Activated naive CD4-positive, alpha-beta T cell treated with anti-CD3 and anti-CD28 coated beads, Interleukin-2, amount 50 U/mL, for 72 hours (primary cell): ENCODE measurements around the gene RNASE11. TPM values are rescaled to one million over a fixed set of nuclear protein-coding genes. Genes with fewer than 3 reads are reported as not detected.
"Not testable (repeated sequence)": the region's sequence is repeated elsewhere in the genome, so short reads cannot be mapped to it uniquely, and the experiment has no call there.

Experiments
- ATAC-seq, 2 donors: fragments of 150-1000 bp; cut with Tn5 transposase; 2 replicates each; pipeline ENCODE4 v1.10.0; 2021; ENCODE audit warnings: mild to moderate bottlenecking in 2 of 2, moderate library complexity in 2 of 2
- DNase-seq, 2 donors: peaks; one replicate each; pipeline ENCODE4 v3.0.0; 2021 to 2022; ENCODE audit warnings: low spot score in 2 of 2
- H3K27ac Mint-ChIP-seq, 2 donors: one replicate each; pipeline ENCODE4 v1.8.0; 2022; ENCODE audit warnings: mild to moderate bottlenecking in 2 of 2, mixed read lengths in 2 of 2
- H3K36me3 Mint-ChIP-seq, 2 donors: one replicate each; pipeline ENCODE4 v1.8.0; 2022; ENCODE audit warnings: mixed read lengths in 2 of 2
- H3K9me3 Mint-ChIP-seq, 2 donors: one replicate each; pipeline ENCODE4 v1.8.0; 2022; ENCODE audit warnings: mixed read lengths in 2 of 2
- total RNA-seq, 2 donors: library from RNA; stranded (reverse); gene quantifications; one replicate each; pipeline ENCODE4 v1.2.3, GENCODE V29; 2022

The RNASE11 gene
- total RNA-seq, 2 donors from 2014 or later = not detected

DNA sequence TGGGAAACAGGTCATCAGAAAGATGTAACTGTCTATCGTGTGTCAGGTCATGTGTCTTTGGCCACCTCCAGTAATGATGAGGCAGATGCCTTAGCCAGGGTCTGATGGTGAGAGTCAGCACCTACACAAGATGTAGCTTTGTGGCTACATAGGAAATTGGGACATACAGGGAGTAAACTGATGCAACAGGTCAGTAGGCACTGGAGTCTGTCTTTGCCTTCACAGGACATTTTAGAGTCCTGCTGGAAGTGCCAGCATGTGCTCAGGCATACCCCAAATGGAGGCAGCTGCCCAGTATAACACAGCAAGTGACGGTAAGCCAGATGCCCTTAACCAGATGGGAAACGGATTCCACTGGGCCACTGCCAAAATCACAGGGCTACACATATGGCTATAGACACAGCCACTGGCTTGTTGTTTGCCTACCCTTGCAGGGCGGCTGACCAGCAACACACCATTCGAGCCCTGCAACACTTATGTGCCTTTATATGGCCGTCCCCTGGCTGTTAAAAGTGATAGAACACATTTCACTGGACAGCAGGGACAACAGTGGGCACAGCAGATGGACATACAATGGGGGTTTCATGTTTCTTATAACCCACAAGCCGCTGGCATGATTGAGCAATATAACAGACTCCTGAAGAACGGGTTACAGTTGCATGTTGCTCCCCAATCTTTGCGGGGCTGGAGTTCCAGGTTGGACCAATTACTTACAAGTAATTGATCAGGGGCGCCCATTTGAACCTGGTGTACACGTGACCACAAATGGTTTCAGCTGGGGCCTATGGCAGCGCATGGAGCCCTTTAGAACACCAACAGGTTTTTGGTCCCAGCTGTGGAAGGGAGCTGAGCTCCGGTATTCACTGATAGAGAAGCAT, 16.3 kb upstream of the RNASE11 start:
- ATAC-seq = no peak
- Mint-ChIP-seq H3K9me3 (no peaks in the 10 kb centered on the region), H3K27ac (no peak overlapping the region), H3K36me3 (no peaks in the 10 kb centered on the region)
- no peak for DNase-seq

DNA sequence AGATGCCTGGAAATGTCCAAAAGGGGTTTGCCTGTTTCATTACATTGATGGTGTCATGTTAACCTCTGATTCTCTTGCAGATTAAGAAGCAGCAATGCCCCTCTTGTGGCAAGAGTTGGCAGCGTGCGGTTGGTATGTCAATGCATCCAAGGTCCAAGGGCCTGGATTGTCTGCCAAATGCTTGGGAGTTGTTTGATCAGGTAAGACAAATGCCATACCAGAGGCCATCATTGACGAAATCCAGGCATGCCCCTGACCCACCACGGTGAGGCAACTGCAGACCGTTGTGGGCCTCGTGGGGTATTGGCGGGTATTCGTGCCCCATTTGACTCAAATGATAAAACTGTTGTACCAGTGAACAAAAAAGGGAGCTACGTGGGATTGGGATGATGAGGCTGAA, 14.8 kb upstream of the RNASE11 start:
- H3K36me3 Mint-ChIP-seq = no peaks in the 10 kb centered on the region
- no peak for ATAC-seq

DNA sequence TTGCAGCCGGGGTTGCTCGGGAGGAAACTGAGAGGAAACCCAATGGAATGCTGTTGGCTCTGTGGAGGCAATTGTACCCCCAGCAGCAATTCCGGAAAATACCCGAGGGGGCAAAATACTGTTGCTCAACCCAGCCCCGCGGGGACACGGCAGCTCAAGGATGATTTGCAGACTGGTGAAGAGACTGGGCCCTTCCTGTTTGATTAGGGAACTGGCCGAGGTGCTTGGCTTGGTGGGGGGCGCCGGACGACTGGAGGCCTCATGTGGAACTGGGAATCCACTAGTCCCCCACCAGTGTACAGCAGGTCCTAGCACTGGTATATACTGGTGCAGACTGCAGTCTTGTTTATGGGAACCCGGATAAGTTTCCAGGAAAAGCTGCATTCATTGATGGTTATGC, 13.7 kb upstream of the RNASE11 start:
- no peak overlapping the region for H3K27ac Mint-ChIP-seq
- H3K9me3 Mint-ChIP-seq = no peaks in the 10 kb centered on the region
- no peak for ATAC-seq
- DNase-seq = no peak
- no peaks in the 10 kb centered on the region for H3K36me3 Mint-ChIP-seq

More for the DNA sequence above, 14.8 kb upstream of the RNASE11 start:
- no peaks in the 10 kb centered on the region for H3K9me3 Mint-ChIP-seq
- no peak for DNase-seq
- H3K27ac Mint-ChIP-seq = no peak overlapping the region

DNA sequence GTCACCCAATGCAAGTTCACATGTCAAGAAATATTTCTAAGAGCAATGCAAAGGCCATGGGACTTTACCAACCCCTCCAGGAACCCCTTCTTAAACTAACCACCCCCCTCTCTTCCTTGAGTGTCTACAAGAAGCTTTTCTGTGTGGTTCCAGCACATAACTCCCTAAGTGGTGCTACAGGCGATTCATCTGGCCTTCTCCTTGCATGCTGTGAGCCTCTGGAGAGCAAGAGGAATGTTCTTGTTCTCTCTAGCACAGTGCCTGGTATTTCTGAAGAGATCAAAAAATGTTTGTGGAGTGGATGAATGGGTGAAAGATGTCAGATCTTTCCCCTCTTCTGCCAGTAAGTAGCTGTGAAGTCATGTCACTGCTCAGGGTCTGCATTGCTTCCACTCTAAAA, 9.3 kb upstream of the RNASE11 start:
- no peaks in the 10 kb centered on the region for H3K36me3 Mint-ChIP-seq
- DNase-seq (no peak), ATAC-seq (no peak)
- H3K9me3 Mint-ChIP-seq = no peaks in the 10 kb centered on the region
- peak overlapping the region in 1 of 2 donors; percentile 9 for H3K27ac Mint-ChIP-seq

DNA sequence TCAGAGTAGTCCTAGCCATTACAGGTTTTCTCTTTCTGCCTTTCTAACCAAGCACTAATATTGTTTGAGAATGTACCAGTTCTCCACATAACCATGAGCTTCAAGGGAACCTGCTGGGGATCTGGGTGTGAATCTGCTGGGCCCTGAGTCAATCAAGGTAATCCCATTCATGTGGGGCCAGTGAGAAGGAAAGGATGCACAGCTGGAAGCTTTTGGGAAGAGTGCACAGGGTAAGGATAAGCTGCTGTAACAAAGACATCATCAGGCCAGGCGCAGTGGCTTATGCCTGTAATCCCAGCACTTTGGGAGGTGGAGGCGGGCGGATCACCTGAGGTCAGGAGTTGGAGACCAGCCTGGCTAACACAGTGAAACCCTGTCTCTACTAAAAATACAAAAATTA, 7.9 kb upstream of the RNASE11 start:
- not testable (repeated sequence) for H3K27ac Mint-ChIP-seq, H3K36me3 Mint-ChIP-seq, DNase-seq, ATAC-seq, H3K9me3 Mint-ChIP-seq

DNA sequence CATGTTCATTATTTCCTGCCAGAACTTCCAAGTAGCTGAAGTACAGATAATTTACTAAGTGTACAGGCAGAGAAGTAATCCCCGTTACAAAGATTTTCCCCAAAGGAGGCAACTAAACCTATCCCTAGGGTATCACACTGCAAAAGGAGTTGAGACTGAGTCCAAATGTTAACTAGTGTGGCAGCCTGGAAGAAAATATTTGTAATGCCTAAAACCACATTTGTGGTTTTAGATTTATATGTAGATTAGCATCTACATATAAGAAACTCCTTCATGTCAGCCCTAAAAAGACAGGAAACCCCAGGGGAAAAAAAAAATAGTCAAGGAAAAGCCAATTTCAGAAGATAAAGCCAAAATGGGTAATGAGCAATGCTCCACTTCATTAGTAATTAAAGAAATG, 4.8 kb upstream of the RNASE11 start:
- H3K27ac Mint-ChIP-seq = no peak overlapping the region
- no peak for DNase-seq
- H3K9me3 Mint-ChIP-seq = no peaks in the 10 kb centered on the region
- ATAC-seq = no peak
- no peaks in the 10 kb centered on the region for H3K36me3 Mint-ChIP-seq

DNA sequence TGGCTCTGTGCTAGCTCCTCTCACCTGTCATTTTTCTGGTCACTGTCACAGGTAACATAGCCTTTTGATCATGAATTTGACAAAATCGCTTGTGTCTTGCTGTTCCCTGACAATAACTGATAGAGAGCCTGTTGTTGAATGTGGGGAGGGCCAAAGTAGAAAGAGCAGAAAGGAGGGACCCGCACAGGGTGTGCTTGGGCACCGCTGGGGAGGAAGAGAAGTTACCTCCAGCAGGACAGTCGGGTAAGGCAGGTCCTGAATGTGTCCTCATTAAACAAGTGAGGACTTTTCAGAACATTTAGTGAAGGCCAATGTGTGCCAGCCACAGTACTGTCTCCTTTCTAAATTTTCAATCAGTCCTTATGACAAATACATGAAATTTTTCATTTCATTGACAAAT, 3.4 kb upstream of the RNASE11 start, which contains the start of gene RNASE12:
Gene RNASE12 (minus strand): TSS at position 142 of the 400 bp plus-strand sequence. CDS start 653 bp downstream, outside the sequence.
- Mint-ChIP-seq H3K9me3 (peaks cover 0 to 2% of the 10 kb centered on the region in 2 donors), H3K27ac (no peak within 1 kb of the TSS), H3K36me3 (no peaks in the 10 kb centered on the region)
- ATAC-seq (no peak), DNase-seq (no peak)

DNA sequence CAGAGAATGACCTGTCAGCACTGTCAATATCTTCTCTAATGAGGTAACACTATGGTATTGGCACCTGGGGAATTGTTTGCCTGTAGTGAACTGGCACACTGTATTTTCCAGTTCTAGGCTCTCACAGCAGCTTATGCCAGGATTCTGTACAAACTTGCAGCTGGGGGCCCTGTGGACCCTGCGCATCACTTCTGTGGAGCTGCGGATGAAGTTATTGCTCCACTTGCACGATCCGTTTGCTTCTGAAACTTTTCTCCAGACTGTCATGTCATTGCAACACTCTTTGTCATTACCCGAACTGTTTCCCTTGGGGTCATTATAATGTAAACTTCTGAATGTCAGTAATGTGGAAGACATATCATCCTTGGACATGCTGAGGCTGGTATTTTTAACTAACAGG, 3.9 kb downstream of the RNASE11 start:
- Mint-ChIP-seq H3K27ac (no peak overlapping the region), H3K9me3 (peaks cover 4 to 7% of the 10 kb centered on the region in 2 donors), H3K36me3 (no peaks in the 10 kb centered on the region)
- ATAC-seq = no peak
- no peak for DNase-seq

DNA sequence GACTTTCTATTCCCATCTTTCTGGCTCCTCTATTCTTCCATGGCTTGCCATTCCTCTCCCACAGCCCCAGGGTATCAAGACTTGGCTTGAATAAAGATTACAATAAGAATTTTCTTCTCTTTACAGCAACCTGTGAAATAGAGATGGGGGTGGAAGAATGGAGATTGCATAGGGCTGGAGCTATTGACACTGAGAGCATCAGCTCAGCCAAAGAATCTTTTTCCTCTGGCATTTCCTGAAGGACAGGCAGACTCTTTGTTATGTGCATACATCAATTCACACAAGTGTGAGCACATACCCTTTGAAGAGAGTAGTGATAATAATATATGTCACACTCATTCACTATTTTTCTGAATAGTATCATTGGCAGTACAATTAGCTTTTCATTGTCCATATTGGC, 4.7 kb downstream of the RNASE11 start:
- no peak for DNase-seq
- Mint-ChIP-seq H3K9me3 (peaks cover 4 to 7% of the 10 kb centered on the region in 2 donors), H3K27ac (no peak overlapping the region), H3K36me3 (no peaks in the 10 kb centered on the region)
- no peak for ATAC-seq

DNA sequence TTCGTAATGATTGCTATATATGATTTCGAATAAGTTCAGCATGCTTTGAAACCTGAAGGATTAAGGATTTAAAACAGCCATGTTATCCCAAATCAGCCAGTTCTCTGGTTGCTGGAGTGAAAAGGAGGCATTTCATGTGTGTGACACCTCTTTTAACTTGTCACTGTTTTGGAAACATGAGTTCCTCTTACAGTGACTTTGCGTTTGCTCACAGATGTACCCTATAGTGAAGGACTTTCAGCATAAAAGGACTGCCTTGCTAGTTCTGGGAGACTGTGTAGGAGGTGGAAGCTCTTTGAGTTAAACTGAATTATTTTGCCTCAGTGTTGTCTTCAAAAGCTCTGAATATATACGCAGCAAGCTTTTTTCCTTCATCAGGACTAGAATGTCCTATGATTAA, 7.6 kb downstream of the RNASE11 start:
- H3K27ac Mint-ChIP-seq = no peak overlapping the region
- no peak for ATAC-seq
- H3K9me3 Mint-ChIP-seq = no peaks in the 10 kb centered on the region
- H3K36me3 Mint-ChIP-seq = no peaks in the 10 kb centered on the region
- no peak for DNase-seq

DNA sequence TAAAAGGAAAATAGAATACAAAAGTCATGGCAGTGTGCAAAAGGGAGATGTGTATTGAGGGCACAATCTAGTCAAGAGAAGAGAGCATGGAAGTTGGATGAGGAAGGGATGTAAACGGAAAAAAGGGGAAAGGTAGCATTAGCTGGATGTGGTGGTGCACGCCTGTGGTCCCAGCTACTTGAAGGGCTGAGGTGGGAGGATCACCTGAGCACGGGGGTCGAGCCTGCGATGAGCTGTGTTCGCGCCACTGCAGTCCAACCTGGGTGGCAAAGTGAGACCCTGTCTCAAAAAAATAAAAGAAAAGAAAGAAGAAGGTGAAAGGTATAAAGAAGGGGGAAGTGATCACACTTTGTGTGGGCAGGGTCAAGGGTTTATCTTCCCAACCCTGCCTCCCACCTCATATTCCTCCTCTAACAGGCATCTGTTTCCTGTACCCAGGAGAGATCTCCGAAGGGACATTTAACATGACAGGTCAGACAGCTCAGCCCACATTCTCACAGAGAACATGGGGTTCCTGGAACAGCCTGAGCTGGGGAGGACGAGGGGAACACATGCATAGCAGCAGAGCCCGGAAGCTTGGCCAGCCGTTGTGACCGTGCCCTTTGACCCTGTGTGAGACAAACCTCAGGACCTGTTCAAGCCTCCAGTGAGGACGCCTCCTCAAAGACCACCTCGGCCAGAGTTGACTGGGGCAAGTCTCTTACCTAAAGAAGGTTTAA, 8.9 kb downstream of the RNASE11 start:
- no peak for ATAC-seq
- no peak for DNase-seq
- no peaks in the 10 kb centered on the region for H3K9me3 Mint-ChIP-seq
- no peaks in the 10 kb centered on the region for H3K36me3 Mint-ChIP-seq
- no peak overlapping the region for H3K27ac Mint-ChIP-seq

DNA sequence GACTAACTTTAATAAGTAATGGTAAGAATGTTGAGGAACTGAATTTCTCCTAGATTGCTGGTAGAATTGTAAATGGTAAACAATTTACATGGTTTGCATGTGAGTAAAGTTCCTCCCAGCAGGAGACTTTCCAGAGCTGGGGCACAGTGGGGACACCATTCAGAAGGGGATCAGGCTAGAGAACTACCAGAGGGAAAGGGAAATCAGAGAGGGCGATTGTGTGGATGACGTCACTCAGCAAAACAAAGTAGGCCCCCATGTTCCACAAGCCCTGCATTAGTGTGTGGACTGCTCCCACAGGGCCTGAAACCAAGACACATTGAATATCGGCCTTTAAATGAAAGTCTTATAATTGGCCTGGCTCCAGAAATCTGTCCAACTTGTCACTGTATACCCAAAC, 9.5 kb downstream of the RNASE11 start:
- no peak overlapping the region for H3K27ac Mint-ChIP-seq
- H3K36me3 Mint-ChIP-seq = no peaks in the 10 kb centered on the region

DNA sequence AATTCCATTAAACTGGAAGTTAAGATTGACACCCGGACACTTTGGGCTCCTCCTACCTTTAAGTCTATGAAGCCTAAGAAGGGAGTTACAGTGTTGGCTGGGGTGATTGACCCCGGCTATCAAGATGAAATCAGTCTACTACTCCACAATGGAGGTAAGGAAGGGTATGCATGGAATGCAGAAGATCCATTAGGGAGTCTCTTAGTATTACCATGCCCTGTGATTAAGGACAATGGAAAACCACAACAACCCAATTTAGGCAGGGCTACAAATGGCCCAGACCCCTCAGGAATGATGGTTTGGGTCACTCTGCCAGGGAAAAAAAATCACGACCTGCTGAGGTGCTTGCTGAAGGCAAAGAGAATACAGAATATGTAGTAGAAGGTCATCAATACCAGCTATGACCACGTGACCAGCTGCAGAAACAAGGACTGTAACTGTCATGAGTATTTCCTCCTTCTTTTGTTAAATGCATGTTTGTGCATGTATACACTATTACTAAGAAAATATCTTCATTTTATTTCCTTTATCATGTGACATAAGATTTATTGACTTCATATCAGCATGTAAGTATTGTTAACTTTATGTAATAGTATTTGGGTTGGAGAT, 15.3 kb downstream of the RNASE11 start:
- peaks cover 8 to 15% of the 10 kb centered on the region in 2 donors for H3K36me3 Mint-ChIP-seq
- not testable (repeated sequence) for H3K27ac Mint-ChIP-seq

More for the DNA sequence above, 9.5 kb downstream of the RNASE11 start:
- ATAC-seq (no peak), DNase-seq (no peak)
- no peaks in the 10 kb centered on the region for H3K9me3 Mint-ChIP-seq

DNA sequence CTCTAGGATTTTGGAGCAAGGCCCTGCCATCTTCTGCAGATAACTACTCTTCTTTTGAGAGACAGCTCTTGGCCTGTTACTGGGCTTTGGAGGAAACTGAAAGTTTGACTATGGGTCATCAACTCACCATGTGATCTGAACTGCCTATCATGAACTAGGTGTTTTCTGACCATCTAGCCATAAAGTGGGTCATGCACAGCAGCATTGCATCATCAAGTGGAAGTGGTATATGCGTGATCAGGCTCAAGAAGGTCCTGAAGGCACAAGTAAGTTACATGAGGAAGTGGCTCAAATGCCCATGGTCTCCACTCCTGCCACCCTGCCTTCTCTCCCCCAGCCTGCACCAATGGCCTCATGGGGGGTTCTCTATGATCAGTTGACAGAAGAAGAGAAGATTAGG, 17.1 kb downstream of the RNASE11 start:
- peaks cover 8 to 15% of the 10 kb centered on the region in 2 donors for H3K36me3 Mint-ChIP-seq
- DNase-seq, ATAC-seq, H3K27ac Mint-ChIP-seq, H3K9me3 Mint-ChIP-seq: not testable (repeated sequence)

More for the DNA sequence above, 15.3 kb downstream of the RNASE11 start:
- not testable (repeated sequence) for DNase-seq, ATAC-seq, H3K9me3 Mint-ChIP-seq

DNA sequence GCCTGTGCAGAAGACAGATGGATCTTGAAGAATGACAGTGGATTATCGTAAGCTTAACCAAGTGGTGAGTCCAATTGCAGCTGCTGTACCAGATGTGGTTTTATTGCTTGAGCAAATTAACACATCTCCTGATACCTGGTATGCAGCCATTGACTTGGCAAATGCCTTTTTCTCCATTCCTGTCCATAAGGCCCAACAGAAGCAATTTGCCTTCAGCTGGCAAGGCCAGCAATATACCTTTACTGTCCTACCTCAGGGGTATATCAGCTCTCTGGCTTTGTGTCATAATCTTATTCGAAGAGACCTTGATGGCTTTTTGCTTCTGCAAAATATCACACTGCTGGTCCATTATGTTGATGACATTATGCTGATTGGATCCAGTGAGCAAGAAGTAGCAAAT, 17.9 kb downstream of the RNASE11 start:
- peaks cover 8 to 15% of the 10 kb centered on the region in 2 donors for H3K36me3 Mint-ChIP-seq
- not testable (repeated sequence) for ATAC-seq, H3K27ac Mint-ChIP-seq, H3K9me3 Mint-ChIP-seq, DNase-seq

DNA sequence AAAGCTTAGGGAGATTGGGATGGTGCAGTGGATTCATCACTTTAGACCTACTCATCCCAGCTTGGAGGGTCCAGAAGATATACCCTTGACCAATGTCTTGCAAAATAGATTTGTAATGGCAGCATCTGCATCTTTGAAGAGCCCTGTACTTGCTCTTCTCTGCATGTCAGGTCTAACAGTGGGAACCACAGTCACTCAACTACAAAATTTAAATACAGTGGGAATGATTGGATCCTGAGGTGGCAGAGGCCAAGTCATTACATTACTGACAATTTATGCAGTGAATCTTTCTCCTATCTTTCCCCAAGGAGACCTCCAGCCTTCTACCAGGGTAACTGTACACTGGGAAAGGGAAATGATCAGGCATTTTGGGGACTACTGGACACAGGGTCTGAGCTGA, 18.7 kb downstream of the RNASE11 start:
- Mint-ChIP-seq H3K9me3 (peaks cover 5 to 9% of the 10 kb centered on the region in 2 donors), H3K36me3 (peaks cover 8 to 15% of the 10 kb centered on the region in 2 donors), H3K27ac (no peak overlapping the region)
- DNase-seq (no peak), ATAC-seq (no peak)

DNA sequence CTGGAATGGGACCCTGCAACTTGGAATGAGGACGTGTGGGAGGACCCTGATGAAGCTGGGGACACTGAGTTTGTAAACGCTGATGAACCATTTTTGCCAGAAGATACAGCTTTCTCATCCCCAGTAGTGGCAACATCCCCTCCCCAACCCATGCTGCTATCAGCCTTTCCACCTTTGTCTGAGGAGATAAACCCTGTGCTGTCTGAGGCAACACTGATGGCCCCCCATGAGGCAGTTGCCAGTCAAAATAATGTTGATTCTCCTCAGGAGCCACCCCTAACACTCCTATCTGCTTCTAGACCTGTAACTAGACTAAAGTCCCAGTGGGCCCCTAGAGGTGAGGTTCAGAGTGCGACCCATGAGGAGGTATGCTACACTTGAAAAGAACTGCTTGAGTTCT, 19.4 kb downstream of the RNASE11 start:
- Mint-ChIP-seq H3K9me3 (peaks cover 5 to 9% of the 10 kb centered on the region in 2 donors), H3K36me3 (peaks cover 8 to 15% of the 10 kb centered on the region in 2 donors), H3K27ac (no peak overlapping the region)
- ATAC-seq = no peak
- DNase-seq = no peak
